GM12874 (cell line): ENCODE measurements around the gene ADK.

Experiments
- TF ChIP-seq, protein P1 (sequence below): IDR thresholded peaks from 2 replicates; pipeline ENCODE4 v1.5.1; 2011; ENCODE audit warnings: low read depth, mild to moderate bottlenecking, control low read depth, low read length, moderate library complexity; ENCODE audit not compliant: insufficient read depth

ADK gene

GRCh38 chr10:74511051-74511450 is 360.0 kb downstream of the ADK start:
- TF ChIP-seq, protein P1, sequence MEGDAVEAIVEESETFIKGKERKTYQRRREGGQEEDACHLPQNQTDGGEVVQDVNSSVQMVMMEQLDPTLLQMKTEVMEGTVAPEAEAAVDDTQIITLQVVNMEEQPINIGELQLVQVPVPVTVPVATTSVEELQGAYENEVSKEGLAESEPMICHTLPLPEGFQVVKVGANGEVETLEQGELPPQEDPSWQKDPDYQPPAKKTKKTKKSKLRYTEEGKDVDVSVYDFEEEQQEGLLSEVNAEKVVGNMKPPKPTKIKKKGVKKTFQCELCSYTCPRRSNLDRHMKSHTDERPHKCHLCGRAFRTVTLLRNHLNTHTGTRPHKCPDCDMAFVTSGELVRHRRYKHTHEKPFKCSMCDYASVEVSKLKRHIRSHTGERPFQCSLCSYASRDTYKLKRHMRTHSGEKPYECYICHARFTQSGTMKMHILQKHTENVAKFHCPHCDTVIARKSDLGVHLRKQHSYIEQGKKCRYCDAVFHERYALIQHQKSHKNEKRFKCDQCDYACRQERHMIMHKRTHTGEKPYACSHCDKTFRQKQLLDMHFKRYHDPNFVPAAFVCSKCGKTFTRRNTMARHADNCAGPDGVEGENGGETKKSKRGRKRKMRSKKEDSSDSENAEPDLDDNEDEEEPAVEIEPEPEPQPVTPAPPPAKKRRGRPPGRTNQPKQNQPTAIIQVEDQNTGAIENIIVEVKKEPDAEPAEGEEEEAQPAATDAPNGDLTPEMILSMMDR = no peak

DNA sequence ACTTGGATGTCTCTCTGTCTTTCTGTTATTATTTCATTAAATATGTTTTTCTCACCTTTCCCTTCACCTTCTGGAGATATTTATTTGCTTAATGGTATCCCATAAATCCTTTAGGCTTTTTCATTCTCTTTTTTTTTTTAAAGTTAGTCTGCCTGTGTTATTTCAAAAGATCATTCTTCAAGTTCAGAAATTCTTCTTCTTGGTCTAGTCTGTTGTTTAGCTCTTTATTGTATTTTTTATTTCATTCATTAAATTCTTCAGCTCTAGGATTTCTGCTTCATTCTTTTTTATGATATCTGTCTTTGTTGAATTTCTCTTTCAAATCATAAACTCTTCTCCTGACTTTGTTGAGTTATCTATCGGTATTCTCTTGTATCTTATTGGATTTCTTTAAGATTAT is 363.3 kb downstream of the ADK start:
- TF ChIP-seq, protein P1 = no peak

DNA sequence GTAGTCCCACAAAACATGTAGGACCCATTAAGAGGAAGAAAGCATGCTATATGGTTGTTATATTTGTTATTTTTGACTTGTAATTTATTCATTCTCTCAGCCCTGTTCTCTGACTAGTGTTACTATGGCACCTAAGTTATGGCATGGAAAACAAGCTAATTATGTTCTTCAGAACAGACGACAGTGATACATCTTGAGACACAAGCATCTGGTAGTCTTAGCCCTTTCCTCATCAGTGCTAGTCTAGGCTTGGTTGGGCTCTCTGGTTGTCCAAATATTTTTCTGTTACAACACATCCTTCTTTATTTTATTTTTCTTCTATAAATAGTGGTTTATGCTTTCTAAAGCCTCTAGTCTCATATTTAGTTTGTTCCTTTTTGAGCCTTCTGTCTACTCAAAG is 367.0 kb downstream of the ADK start:
- TF ChIP-seq, protein P1 = no peak

DNA sequence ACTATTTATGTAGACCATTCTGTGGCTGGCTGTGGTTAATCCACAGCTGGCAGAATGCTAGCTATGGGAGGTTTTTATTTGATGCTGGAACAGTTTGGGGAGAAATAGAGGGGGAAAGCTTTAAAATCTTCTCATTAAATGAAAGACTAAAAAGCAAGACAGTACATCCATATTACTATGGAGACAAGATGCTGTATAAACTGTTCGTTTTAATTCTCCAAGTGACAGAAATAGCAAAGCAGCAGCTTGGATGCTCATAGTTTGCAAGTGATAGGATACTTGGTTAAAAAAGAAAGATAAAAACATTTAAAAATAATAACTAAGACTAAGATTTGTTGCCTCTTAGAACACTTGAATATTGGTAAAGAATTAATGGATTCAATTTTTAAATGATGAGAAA is 370.5 kb downstream of the ADK start:
- TF ChIP-seq, protein P1 = no peak

GRCh38 chr10:74523199-74523598 is 372.2 kb downstream of the ADK start:
- TF ChIP-seq, protein P1 = no peak

- TF ChIP-seq, protein P1 = no peak
These were observed 374.9 kb downstream of the ADK start for GRCh38 chr10:74525885-74526284.

- TF ChIP-seq, protein P1 = no peak
These were observed 378.2 kb downstream of the ADK start for GRCh38 chr10:74529205-74529604.

GRCh38 chr10:74530981-74531380 is 380.0 kb downstream of the ADK start:
- TF ChIP-seq, protein P1 = no peak
